Osteocyte (in vitro differentiated cells): ENCODE data around the gene SLC9A4. TPM values are rescaled to one million over a fixed set of nuclear protein-coding genes. Genes with fewer than 3 reads are reported as not detected.

Experiments
- DNase-seq: peaks from one replicate; pipeline ENCODE4 v3.0.0; 2021; ENCODE audit warnings: mixed read lengths; ENCODE audit not compliant: unreplicated experiment; ENCODE audit errors: extremely low spot score
- H3K27ac Mint-ChIP-seq: one replicate; pipeline ENCODE4 v1.8.0; 2021; ENCODE audit warnings: mild to moderate bottlenecking, mixed read lengths; ENCODE audit not compliant: unreplicated experiment
- H3K27me3 Mint-ChIP-seq: one replicate; pipeline ENCODE4 v1.8.0; 2021; ENCODE audit warnings: mixed read lengths; ENCODE audit not compliant: unreplicated experiment
- H3K36me3 Mint-ChIP-seq: one replicate; pipeline ENCODE4 v1.8.0; 2021; ENCODE audit warnings: mixed read lengths; ENCODE audit not compliant: unreplicated experiment
- H3K4me1 Mint-ChIP-seq: one replicate; pipeline ENCODE4 v1.8.0; 2021; ENCODE audit warnings: mixed read lengths; ENCODE audit not compliant: unreplicated experiment
- H3K4me3 Mint-ChIP-seq: one replicate; pipeline ENCODE4 v1.8.0; 2021; ENCODE audit warnings: mild to moderate bottlenecking, moderate library complexity, mixed read lengths; ENCODE audit not compliant: unreplicated experiment
- H3K9me3 Mint-ChIP-seq: one replicate; pipeline ENCODE4 v1.8.0; 2021; ENCODE audit warnings: mixed read lengths; ENCODE audit not compliant: unreplicated experiment
- CTCF ChIP-seq: fragments of 200-600 bp; sonication (generic); IDR thresholded peaks from 2 replicates; pipeline ENCODE4 v1.5.0; 2021; ENCODE audit warnings: antibody characterized with exemption, mild to moderate bottlenecking, moderate library complexity
- total RNA-seq: library from RNA; stranded (reverse); gene quantifications from 2 replicates; pipeline ENCODE4 v1.2.1, GENCODE V29; 2021

SLC9A4 gene
- total RNA-seq, 1 donor from 2014 or later, result not detected

GRCh38 chr2:102427249-102427648 is 45.8 kb upstream of the SLC9A4 start:
- Mint-ChIP-seq H3K27me3 (peaks cover 46% of the 10 kb centered on the region), H3K4me3 (no peak overlapping the region), H3K4me1 (no peaks in the 10 kb centered on the region), H3K27ac (no peak overlapping the region), H3K9me3 (no peaks in the 10 kb centered on the region), H3K36me3 (no peaks in the 10 kb centered on the region)
- DNase-seq, result no peak
- no peak for TF ChIP-seq CTCF

- H3K4me3 Mint-ChIP-seq, result no peak overlapping the region
- no peaks in the 10 kb centered on the region for H3K36me3 Mint-ChIP-seq
- H3K27me3 Mint-ChIP-seq, result peaks cover 44% of the 10 kb centered on the region
- no peaks in the 10 kb centered on the region for H3K4me1 Mint-ChIP-seq
- H3K27ac Mint-ChIP-seq, result no peak overlapping the region
- TF ChIP-seq CTCF, result no peak
- no peak for DNase-seq
- H3K9me3 Mint-ChIP-seq, result no peaks in the 10 kb centered on the region
Measured at GRCh38 chr2:102428573-102428972, 44.5 kb upstream of the SLC9A4 start.

- Mint-ChIP-seq H3K36me3 (no peaks in the 10 kb centered on the region), H3K27ac (no peak overlapping the region), H3K4me3 (no peak overlapping the region), H3K27me3 (peaks cover 50% of the 10 kb centered on the region), H3K4me1 (no peaks in the 10 kb centered on the region), H3K9me3 (no peaks in the 10 kb centered on the region)
- no peak for TF ChIP-seq CTCF
- no peak for DNase-seq
Measured at GRCh38 chr2:102432386-102432785, 40.6 kb upstream of the SLC9A4 start.

GRCh38 chr2:102433973-102434654 is 38.9 kb upstream of the SLC9A4 start:
- no peaks in the 10 kb centered on the region for H3K9me3 Mint-ChIP-seq
- no peak for DNase-seq
- H3K27me3 Mint-ChIP-seq, result peaks cover 37% of the 10 kb centered on the region
- no peaks in the 10 kb centered on the region for H3K36me3 Mint-ChIP-seq
- H3K4me3 Mint-ChIP-seq, result no peak overlapping the region
- no peak for TF ChIP-seq CTCF
- no peak overlapping the region for H3K27ac Mint-ChIP-seq
- H3K4me1 Mint-ChIP-seq, result no peaks in the 10 kb centered on the region

GRCh38 chr2:102434655-102435381 is 38.2 kb upstream of the SLC9A4 start:
- Mint-ChIP-seq H3K27me3 (peaks cover 30% of the 10 kb centered on the region), H3K36me3 (no peaks in the 10 kb centered on the region), H3K9me3 (no peaks in the 10 kb centered on the region), H3K4me1 (no peaks in the 10 kb centered on the region), H3K4me3 (no peak overlapping the region), H3K27ac (no peak overlapping the region)
- TF ChIP-seq CTCF, result no peak
- no peak for DNase-seq
